Stimulated activated CD8-positive, alpha-beta memory T cell treated with anti-CD3 and anti-CD28 coated beads, Interleukin-15, amount 100 ng/mL, for 24 hours (primary cell): ENCODE measurements around the gene STARD3.
"Not testable (repeated sequence)": the region's sequence is repeated elsewhere in the genome, so short reads cannot be mapped to it uniquely, and the experiment has no call there.

Experiments
- DNase-seq: peaks from one replicate; pipeline ENCODE4 v3.0.0-alpha.2; 2020; ENCODE audit warnings: low read depth

Gene STARD3

DNA sequence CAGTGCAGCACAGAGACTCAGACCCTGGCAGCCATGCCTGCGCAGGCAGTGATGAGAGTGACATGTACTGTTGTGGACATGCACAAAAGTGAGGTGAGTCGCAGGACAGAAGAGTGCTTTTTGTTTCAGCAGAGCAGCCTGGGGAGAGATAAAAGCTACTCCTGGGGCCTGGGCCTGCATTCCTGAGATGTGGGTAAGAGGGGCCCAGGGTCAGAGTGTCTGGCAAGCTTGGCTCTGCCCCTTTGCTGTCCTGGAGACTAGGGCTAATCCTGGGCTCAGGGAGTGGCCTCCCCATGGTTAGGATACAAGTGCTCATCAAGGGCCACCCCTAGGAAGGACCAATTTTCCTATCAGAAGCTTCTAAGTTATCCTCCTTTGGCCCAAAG is 58.1 kb downstream of the STARD3 start:
- no peak for DNase-seq

DNA sequence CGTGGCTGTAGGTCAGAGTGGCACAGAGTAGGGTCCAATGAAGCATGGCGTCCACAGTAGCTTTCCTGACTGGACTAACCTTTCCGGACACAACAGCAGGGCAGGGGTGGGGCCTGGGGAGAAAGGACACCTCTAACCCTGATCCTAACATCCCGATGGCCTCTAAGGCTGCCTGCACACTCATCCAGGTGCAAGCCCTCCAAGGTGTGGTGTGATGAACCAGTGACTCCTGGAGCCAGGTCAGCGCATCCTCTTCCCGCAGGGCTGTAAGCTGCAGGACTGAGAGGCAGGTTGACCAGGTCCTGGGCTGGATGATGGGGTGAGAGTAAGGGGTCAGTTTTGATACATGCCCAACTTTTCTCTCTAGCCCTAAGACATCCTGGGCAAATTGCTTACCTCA is 59.8 kb downstream of the STARD3 start:
- no peak for DNase-seq

DNA sequence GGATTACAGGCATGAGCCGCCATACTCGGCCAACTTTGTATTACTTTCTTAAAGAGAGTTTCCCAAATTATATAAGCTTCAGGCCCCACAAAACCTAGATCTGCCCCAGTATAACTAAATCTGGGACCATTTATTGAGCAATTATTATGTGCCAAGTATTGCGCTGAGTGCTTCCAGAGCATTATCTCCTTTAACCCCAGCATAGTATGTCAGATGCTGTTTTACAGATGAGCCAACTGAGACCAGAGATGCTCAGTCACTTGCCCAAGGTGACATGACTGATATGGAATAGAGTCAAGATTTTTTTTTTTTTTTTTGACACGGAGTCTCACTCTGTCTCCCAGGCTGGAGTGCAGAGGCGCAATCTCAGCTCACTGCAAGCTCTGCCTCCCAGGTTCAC is 61.0 kb downstream of the STARD3 start:
- DNase-seq = no peak

DNA sequence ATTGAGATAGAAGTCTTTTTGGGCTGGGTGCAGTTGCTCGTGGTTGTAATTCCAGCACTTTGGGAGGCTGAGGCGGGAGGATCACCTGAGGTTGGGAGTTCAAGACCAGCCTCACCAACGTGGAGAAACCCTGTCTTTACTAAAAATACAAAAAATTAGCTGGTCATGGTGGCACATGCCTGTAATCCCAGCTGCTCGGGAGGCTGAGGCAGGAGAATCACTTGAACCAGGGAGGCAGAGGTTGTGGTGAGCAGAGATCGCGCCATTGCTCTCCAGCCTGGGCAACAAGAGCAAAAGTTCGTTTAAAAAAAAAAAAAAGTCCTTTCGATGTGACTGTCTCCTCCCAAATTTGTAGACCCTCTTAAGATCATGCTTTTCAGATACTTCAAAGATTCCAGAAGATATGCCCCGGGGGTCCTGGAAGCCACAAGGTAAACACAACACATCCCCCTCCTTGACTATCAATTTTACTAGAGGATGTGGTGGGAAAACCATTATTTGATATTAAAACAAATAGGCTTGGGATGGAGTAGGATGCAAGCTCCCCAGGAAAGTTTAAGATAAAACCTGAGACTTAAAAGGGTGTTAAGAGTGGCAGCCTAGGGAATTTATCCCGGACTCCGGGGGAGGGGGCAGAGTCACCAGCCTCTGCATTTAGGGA is 62.3 kb downstream of the STARD3 start:
- DNase-seq = not testable (repeated sequence)

DNA sequence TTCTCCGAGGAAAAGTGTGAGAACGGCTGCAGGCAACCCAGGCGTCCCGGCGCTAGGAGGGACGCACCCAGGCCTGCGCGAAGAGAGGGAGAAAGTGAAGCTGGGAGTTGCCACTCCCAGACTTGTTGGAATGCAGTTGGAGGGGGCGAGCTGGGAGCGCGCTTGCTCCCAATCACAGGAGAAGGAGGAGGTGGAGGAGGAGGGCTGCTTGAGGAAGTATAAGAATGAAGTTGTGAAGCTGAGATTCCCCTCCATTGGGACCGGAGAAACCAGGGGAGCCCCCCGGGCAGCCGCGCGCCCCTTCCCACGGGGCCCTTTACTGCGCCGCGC is 62.8 kb downstream of the STARD3 start, which contains the start of gene ERBB2:
Gene ERBB2 (plus strand): TSS at position 247 of the 330 bp plus-strand sequence. CDS start 175 bp downstream, outside the sequence.
- DNase-seq = no peak

DNA sequence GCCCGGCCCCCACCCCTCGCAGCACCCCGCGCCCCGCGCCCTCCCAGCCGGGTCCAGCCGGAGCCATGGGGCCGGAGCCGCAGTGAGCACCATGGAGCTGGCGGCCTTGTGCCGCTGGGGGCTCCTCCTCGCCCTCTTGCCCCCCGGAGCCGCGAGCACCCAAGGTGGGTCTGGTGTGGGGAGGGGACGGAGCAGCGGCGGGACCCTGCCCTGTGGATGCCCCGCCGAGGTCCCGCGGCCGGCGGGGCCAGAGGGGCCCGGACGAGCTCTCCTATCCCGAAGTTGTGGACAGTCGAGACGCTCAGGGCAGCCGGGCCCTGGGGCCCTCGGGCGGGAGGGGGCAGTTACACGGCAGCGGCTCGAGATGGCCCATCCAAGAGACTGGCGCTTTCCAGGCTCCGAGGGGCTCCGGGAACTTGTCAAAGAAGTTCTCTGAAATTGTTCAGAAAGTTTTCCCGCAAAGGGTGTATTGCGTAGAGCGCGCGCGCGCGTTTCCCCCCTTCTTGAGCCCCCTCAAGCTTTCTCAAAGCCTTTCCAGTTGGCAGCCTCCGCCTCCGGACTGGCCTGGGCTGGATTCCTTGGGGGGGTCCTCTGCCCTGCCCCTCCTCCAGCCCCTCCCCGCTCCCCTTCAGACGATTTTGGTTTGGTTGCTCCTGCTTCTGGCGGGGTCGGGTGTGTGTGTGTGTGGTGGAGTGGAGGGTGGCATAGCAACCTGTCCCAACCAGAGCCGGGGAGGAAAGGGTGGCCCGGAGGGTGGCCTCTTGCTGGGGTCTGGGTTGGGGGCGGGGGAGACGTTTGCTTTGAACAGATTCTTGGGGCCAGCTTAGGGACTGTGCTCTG is 63.4 kb downstream of the STARD3 start:
- no peak for DNase-seq

DNA sequence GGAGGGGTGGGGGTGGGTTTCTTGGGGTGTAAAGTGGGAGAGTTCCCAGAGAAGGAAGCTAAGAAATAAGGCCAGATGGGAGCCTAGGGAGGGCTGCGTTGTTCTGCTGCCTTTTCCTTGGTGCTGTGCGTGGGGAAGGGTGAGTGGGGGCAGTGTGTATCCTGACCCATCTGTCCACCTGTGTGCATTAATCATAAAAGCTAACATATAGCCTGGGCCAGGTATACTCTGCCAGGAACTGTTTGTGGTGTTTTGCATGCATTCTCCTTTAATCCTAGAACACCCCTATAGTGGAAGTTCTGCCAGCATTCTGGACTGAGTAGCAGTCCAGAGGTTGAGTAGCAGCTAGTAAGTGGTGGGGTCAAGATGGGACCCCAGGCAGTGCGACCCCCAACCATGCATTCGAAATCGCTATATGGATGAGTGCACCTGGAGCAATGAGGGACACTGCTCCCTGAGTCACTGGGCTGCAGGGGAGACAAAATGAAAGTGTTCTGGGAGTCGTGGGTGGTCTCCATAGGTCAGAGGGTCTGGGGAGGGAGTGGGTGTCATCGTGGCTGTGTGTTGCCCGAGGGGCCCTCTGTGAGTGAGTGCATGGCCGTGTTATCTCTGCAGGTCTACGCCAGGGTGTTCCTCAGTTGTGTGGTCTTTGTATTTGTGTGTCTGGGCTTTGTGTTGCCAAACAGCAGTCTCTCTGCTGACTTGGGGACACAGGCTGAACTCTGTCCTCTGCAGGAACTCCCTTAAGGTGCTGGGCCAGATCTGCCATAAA is 64.3 kb downstream of the STARD3 start:
- no peak for DNase-seq

DNA sequence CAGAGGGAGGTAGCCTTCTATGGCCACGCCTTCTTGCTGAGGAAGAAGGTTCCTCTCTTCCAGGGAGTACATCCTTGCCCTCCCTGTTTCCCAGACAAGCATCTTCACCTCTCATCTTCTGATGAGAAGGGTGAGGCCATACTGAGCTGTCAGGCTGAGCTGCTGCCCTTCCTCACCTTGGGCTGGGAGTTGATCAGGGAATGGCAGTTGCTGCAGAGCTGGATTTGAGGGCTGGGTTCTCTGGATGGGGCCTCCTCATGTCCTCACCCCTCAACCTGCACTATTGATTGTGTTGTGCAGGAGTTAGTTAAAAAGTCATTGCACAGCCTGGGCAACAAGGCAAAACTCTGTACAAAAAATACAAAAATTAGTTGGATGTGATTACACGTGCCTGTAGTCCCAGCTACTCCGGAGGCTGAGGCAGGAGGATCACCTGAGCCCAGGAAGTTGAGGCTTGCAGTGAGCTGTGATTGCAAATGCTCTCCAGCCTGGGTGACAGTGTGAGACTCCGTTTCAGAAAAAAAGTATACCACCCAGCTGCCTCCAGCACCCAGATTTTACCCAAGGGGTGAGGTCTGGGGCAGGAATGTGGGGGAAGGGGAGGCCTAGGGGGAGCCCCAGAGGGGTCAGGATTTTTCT is 65.0 kb downstream of the STARD3 start:
- DNase-seq = no peak

DNA sequence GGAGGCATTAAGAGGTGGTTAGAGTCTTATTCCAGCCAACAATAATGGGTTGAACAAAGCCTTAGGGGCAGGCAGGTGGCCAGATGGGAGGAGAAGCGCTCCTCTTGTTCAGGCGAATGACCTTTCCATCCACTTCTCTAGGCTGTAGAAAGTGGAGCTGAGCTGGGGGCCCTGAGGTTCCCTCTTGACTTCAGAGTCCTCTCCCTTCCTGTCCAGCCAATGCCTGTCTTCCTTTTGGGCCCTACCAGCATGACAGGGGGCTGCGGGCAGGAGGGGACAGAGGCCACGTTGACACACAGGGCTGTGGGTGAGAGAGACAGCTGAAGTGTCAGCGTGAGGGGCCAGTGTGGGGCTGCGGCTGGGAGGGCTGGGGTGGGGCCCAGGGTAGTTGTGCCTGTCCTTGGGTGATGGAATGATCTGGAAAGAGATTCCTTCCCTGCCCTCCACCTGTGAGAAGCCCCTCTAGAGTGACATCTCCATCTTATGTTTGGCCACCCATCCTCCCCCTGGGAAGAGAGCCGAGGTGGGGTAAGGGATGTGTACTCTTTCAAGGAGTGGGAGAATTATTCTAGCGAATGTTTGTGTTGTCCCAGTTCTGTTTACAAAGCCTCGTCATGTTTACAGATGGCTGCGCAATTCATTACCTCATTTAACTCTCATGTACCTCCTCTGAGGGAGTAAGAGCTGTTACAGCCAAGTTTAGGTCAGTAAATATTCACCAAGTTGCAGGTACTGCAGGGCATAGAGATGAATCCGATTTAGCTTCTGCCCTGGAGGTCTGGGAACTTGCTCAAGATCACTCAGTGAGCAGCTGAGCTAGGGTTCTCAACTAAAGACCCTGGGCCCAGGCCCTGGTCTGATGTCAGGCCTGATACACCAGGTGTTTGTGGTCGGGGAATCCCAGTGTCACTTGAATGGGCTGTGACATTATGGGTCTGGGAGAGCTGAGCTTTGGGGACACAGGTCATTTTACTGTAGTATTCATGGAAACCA is 66.3 kb downstream of the STARD3 start:
- no peak for DNase-seq

DNA sequence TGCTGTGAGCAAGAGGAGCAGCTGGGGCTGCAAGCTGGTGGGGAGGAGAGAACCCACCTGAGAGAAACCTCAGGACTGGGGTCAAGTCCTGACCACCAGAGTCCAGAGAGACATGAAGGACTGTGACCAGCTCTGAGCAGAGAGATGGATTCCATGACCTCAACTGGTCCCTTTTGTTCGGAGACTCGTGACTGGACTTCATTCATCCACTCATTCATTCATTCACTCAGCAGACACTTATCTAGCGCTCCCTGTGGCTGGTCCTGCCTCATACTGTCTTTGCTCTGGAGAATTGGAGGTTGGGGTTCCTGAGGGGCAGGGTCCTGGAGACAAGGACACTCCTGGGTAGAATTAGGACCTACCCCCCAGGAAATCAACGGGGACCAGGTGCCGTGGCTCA is 67.0 kb downstream of the STARD3 start:
- DNase-seq = no peak

DNA sequence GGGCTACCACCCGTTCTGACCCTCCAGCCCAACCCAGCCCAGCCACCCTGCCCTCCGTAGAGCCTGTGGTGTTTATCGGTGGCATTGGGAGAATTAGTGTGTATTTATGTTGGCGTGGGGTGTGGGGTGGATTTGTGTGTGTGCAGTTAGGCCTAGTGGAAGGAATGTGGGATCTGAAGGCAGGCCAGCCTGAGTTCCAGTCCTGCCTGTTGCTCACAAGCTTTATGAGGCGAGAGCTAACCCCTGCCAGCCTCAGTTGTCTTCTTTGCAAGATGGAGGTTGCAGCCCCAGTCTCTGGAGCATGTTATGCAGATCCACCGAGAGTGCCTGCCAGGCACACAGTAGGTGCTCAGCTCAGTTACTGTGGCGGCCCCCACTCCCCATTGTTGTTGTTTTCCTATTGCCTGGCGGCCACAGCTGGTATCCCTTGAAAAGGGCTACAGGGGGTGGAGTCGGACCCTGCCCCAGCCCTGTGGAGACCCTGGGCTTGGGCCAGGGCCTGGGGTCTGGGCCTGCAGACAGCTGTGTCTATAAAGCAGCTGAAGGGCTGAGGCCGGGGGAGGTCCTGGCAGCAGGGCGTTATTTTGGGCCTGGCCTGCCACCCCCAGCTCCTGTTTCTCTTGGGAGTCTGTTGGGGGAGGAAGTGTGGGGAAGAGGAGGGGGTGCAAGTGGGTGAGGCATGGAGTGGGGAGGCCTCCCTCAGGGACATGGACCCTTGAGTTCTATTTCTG is 68.0 kb downstream of the STARD3 start:
- no peak for DNase-seq

DNA sequence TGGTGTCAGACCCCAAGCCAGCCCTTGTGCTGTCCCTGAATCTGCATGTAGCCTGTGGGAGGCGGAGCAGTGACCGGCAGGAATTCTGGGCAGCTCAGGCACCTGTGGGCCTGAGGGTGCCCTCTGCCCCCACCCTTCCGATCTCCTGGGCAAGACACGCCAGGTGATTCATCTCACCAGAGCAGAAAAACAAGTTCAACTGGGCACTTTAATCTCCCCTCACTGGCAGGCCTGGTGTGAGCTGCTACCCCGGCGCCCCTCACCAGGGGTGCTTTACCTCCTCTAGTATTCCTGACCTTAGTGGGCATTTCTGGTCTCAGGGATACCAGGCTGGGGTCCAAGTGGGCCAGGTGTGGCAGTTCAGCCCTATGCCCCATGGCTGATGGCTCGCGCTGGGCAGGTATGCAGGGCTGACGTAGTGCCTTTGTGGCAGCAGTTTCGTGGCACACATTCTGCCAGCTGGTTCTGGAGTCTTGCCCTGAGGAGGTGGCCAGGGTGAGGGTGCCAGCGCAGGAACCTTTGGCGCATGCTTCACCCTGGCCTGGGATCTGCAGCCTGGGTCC is 68.9 kb downstream of the STARD3 start:
- no peak for DNase-seq

DNA sequence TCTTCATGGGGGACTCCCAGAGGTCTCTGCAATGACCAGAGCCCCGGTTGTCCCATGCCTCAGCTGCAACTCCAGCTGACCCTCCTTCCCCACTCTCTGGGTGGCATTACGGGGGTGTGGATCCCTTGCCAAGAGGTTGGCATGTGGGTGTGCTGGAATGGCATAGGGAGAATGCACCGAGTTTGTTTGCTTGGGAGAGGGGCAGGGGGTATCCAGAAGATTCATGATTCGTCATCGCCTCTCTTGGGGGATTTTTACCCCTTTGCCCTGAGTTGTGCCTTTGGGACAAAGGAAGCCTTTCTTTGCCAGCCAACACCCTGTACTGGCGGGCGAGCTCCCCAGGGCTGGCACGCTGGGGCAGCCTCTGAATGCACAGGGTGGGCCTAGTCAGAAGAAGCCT is 69.4 kb downstream of the STARD3 start:
- no peak for DNase-seq

DNA sequence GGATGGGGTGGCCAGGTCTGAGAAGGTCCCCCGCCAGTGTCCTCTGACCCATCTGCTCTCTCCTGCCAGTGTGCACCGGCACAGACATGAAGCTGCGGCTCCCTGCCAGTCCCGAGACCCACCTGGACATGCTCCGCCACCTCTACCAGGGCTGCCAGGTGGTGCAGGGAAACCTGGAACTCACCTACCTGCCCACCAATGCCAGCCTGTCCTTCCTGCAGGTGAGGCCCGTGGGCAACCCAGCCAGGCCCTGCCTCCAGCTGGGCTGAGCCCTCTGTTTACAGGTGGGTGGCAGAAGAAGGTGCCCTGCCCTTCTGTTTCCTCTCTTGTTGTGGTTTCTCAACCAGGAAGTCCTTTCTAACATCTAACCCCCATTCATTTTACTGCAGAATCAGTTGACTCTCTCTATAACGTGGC is 70.0 kb downstream of the STARD3 start:
- DNase-seq = no peak

DNA sequence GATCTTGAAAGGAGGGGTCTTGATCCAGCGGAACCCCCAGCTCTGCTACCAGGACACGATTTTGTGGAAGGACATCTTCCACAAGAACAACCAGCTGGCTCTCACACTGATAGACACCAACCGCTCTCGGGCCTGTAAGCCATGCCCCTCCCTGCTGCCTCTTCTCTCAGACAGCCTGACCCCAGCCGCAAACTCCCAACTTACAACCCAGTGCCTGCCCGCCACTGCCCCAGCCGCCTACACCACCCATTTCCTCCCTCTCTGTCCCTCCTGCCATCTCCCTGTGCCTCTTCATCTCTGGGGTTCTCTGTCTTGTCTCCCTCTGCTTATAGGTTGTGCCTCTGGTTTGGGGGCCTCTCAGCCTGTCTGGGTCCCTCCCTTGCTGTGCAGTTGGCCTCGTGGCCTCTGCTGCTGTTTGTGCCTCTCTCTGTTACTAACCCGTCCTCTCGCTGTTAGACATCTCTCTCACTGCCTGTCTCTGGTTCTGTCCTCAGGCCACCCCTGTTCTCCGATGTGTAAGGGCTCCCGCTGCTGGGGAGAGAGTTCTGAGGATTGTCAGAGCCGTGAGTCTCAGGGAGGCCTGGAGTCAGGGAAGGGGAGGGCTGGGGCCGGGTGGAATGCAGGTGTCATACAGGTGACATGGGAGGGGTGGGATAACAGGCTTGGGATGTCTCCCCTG is 72.5 kb downstream of the STARD3 start:
- no peak for DNase-seq

DNA sequence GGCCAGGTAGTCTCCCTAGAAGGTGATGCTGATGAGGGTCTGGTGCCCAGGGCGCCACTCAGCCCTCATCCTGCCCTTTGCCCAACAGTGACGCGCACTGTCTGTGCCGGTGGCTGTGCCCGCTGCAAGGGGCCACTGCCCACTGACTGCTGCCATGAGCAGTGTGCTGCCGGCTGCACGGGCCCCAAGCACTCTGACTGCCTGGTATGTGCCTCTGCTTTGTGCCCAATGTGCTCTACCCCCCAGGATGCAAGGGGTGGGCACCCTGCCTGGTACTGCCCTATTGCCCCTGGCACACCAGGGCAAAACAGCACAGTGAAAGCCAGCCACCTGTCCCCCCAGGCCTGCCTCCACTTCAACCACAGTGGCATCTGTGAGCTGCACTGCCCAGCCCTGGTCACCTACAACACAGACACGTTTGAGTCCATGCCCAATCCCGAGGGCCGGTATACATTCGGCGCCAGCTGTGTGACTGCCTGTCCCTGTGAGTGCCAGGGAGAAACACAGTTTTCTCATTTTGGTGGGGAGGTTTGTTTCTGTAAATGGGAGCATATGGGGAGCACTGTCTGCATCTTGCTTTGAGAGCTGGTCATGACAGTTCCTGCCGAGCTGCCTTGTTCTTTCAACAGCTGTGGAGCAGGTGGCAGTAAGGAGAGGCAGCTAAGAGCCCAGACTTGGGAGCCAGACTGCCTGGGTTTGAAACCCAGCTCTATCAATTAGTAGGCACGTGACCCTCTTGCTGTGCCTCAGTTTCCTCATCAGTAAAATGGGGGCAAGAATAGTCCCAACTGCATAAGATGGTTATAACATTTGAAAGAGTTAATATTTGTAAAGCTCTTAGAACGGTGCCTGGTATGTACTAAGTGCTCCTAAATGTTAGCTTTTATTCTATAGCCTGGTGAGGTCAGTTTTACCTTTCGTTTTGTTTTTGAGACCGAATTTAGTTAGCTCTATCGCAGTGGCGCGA is 73.3 kb downstream of the STARD3 start:
- DNase-seq = no peak

DNA sequence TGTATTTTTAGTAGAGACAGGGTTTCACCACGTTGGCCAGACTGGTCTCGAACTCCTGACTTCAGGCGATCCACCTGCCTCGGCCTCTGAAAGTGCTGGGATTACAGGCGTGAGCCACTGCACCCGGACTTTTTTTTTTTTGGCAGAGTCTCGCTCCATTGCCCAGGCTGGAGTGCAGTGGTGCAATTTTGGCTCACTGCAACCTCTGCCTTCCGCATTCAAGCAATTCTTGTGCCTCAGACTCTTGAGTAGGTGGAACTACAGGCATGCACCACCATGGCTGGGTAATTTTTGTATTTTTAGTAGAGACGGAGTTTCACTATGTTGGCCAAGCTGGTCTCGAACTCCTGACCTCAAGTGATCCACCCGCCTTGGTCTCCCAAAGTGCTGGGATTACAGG is 74.1 kb downstream of the STARD3 start:
- not testable (repeated sequence) for DNase-seq

DNA sequence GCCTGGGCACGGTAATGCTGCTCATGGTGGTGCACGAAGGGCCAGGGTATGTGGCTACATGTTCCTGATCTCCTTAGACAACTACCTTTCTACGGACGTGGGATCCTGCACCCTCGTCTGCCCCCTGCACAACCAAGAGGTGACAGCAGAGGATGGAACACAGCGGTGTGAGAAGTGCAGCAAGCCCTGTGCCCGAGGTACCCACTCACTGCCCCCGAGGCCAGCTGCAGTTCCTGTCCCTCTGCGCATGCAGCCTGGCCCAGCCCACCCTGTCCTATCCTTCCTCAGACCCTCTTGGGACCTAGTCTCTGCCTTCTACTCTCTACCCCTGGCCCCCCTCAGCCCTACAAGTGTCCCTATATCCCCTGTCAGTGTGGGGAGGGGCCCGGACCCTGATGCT is 74.9 kb downstream of the STARD3 start:
- no peak for DNase-seq
